HG03342 (cell line): ENCODE data around the gene RICTOR.

Experiments used
- ATAC-seq: cut with Tn5 transposase; IDR thresholded peaks from one replicate; pipeline ENCODE4 v1.9.1; 2021; ENCODE audit warnings: mild to moderate bottlenecking, moderate library complexity; ENCODE audit not compliant: unreplicated experiment

The RICTOR gene

GRCh38 chr5:39074017-39074814, at the start of gene RICTOR:
TSS of gene RICTOR (minus strand) at chr5:39074399. CDS start at chr5:39074377, 22 bp downstream.
- ATAC-seq = peak; percentile 59

DNA sequence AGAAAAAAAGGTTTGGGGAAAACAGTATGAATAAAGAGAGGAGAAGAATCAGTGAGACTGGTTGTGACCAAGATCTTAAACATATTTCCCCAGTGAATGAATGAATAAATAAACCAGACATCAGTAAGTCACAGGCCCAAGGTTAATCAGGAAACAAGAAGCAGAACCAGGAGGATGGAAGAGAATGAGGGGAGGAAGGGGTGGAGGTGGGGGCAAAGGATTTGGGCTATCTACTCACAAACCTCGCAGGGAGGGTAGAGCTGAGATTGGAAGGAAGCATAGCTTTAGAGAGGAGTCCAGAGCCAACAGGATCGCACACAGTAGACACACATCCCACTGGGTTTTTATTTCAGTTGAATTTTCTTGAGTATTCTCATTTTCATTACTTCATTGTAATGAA, 47.7 kb upstream of the RICTOR start:
- ATAC-seq = no peak

- no peak for ATAC-seq
These were observed 47.1 kb upstream of the RICTOR start for GRCh38 chr5:39121315-39121714.

DNA sequence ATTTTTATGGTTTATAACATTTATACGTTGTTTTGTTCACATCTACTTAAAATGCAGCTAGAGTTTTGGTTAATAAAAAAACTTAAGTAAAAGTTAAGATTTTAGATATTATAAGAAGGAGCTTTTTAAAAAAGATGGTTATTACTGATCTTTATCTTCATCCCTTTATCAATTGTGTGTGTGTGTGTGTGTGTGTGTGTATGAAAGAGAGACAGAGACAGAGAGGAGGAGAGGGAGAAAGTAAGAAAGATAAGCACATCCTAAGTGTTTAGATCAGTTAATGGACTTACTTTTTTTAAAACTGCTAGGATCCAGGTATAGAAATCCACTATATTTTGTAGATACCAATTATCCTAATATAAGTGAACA, 45.8 kb upstream of the RICTOR start:
- ATAC-seq = no peak

GRCh38 chr5:39119404-39120051, 45.3 kb upstream of the RICTOR start:
- no peak for ATAC-seq

DNA sequence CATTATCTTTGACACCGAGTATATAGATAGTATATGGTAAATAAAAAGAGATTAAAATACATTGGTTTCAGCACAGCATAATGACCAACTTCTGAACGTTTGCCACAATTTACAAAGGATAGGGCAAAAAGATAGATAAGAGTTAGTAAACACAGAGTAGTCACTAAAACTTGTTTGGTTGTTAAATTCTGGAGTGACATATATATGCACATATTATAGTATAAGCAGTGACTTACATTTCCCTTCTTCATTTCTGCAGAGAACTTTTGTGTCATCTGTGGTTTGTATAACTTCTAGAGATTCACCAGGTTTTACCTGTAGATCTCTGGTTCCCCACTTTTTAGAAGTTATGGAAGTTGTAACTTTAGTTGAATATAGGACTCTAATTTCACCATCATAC, 44.4 kb upstream of the RICTOR start:
- ATAC-seq = no peak

GRCh38 chr5:39117401-39117800, 43.2 kb upstream of the RICTOR start:
- ATAC-seq = no peak

- ATAC-seq = no peak
These were observed 42.4 kb upstream of the RICTOR start for GRCh38 chr5:39116344-39117170.

GRCh38 chr5:39115644-39116343, 41.6 kb upstream of the RICTOR start:
- ATAC-seq = no peak

GRCh38 chr5:39114155-39114554, 40.0 kb upstream of the RICTOR start:
- ATAC-seq = no peak

- ATAC-seq = no peak
These were observed 39.3 kb upstream of the RICTOR start for GRCh38 chr5:39113354-39113953.

GRCh38 chr5:39109606-39110005, 35.4 kb upstream of the RICTOR start:
- ATAC-seq = no peak

DNA sequence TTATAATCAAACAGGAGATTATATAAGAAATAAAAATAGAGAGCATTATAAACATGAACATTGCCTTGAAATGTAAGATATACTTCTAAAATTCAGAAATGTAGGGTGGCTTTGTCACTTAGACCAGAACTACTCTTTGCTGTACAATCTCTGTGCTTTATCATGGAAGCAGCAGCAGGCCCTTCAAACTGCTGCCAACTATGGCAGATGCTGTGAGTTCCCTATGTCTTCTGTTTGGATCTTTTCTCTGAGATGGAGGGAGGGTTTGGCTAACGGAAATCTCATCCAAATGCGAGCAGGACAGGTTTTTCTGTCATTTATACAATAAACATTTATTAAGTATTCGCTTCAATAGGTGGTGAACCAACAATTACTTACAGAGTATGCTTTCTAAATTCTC, 34.8 kb upstream of the RICTOR start:
- ATAC-seq = no peak

- ATAC-seq = no peak
These were observed 33.2 kb upstream of the RICTOR start for GRCh38 chr5:39107350-39107749.

DNA sequence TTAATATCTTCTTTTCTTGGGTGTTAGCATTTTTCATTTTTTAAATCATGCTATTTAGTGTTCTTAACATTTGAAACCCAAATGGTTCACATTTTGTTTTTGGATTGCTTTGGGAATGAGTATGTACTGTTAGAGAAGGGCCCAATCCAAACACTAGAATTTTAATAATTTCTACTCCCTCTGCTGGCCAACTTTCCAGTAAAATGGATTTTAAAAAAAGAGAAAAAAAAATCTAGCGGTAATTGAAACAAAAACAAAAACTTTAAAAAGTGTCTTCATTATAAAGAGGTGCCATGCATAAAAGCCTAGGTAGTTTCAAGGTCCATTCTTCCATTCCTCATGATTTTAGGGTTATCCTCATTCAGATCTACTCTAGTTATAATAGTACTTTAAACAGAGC, 32.1 kb upstream of the RICTOR start:
- no peak for ATAC-seq

DNA sequence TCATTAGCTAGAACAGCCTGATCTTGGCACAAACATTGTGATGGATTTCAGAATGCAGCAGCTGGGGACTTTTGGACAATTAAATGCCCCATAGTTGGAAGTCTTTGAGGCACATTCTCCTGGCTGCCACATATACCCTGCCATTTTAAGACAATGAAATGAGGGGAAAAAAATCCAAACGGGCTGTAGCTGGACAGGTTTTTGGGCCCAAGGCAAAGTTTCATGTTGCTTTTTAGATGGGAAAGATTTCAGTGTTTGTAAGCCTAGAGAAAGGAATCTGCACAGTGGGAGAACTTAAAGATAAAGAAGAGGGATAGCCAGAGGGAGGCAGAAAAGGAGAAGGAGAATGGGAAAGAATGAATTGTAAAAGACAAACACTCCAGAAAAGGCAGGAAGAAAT, 30.0 kb upstream of the RICTOR start:
- ATAC-seq = no peak

- no peak for ATAC-seq
These were observed 28.5 kb upstream of the RICTOR start for GRCh38 chr5:39102684-39103155.

DNA sequence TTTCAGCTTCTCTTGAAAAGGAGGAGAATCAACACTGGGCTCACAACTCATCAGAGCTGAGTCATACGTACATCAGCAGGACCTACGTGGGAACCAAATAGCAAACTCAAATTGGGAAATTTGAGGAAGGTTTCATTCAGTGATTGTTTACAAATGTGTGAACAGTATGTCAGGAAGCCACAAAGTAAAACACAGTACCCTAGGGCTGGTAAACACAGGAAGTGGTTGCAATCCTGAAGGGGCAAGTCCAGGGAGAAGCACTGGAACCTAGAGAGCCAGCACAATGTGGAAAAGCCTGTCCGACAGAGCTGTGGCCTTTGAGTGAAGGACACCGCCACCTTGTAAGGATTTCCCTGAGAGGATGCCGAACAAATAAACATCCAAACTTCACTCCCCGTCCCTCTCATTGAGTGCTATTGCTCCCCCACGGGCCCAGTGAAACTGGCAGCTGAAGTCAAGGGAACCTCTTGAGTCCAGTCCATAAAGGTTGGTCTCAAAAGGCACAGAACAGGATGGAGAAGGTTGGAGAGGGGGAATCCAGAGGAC, 26.7 kb upstream of the RICTOR start:
- ATAC-seq = no peak

GRCh38 chr5:39100301-39100850, 26.2 kb upstream of the RICTOR start:
- ATAC-seq = no peak

DNA sequence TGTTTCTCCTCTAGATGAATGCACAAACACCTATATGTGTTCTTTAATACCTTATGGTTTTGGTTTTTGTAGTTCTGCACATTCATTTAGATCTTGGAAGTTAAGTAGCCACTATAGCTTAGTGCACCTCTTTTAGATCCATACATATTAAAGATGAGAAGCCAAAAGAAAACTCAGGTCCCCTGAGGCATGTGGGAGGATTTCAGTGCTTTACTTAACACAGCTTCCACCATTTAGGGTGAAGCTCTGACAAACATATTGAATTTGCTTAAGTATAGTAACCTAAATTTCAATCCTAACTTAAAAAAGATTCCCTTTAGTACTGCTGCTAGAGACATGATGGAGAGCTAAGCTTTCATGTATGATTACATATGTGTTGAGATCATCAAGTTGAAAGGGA, 25.6 kb upstream of the RICTOR start:
- ATAC-seq = no peak
